Adrenal gland (tissue), 12 donors: ENCODE results near the gene OR4M1. TPM values are rescaled to one million over a fixed set of nuclear protein-coding genes. Genes with fewer than 3 reads are reported as not detected.
"Not testable (repeated sequence)": the region's sequence is repeated elsewhere in the genome, so short reads cannot be mapped to it uniquely, and the experiment has no call there.

Source experiments
- DNase-seq, 7 donors: peaks; one replicate each; pipeline ENCODE4 v3.0.0-alpha.2; 2019 to 2020
- H3K27ac ChIP-seq, 5 donors: fragments of 200-600 bp; sonication (generic) in 4 of 5; 1 replicate in 3 of 5; 2 replicates in 2 of 5; pipeline versions ENCODE4 v1.5.1 to v1.8.0; 2016 to 2020; ENCODE audit warnings: mild to moderate bottlenecking in 1 of 5
- H3K27me3 ChIP-seq: fragments of 200-600 bp; 2 replicates; pipeline ENCODE4 v1.8.0; 2021
- H3K36me3 ChIP-seq, 2 donors: fragments of 200-600 bp; replicated peaks in 1 of 2; 1 replicate in 1 of 2; 2 replicates in 1 of 2; pipeline versions ENCODE4 v1.5.1 to v1.8.0; 2018 to 2022
- H3K4me1 ChIP-seq, 2 donors: fragments of 200-600 bp; replicated peaks in 1 of 2; 1 replicate in 1 of 2; 2 replicates in 1 of 2; pipeline versions ENCODE4 v1.5.1 to v1.8.0; 2018 to 2021
- H3K4me3 ChIP-seq, 4 donors: fragments of 200-600 bp; sonication (generic) in 3 of 4; one replicate each; pipeline ENCODE4 v1.5.1; 2016 to 2018
- H3K9me3 ChIP-seq, 3 donors: fragments of 200-600 bp; sonication (generic) in 1 of 3; replicated peaks in 1 of 3; 1 replicate in 2 of 3; 2 replicates in 1 of 3; pipeline versions ENCODE4 v1.5.1 to v1.8.0; 2016 to 2021
- POLR2A ChIP-seq, 2 donors: fragments of 450-650 bp; IDR thresholded peaks; one replicate each; pipeline ENCODE4 v1.6.1; 2017; ENCODE audit warnings: antibody characterized with exemption in 2 of 2, mild to moderate bottlenecking in 2 of 2, moderate library complexity in 1 of 2
- WGBS, 4 donors: extraction: QIAGEN DNeasy Blood & Tissue Kit in 2 of 4; methylation state at CpG; one replicate each; pipeline versions ENCODE4 v1.1.5 to v1.1.7; 2013 to 2017; 5-methylcytosine and 5-hydroxymethylcytosine counted together
- intact Hi-C, 2 donors: fragments of 100-400 bp; cut with DNase I; formaldehyde crosslinking; loops; one replicate each; pipeline versions ENCODE4 v1.14.1 to v1.15.0; 2022 to 2023
- polyA plus RNA-seq, 3 donors: library from polyadenylated mRNA; stranded (reverse); fragments of 200-250 nt in 2 of 3; fragments of 350-450 nt in 1 of 3; fragmentation: Illumina TruSeq in 1 of 3; extraction: RNeasy Lipid Tissue Mini Kit (QIAGEN cat#74804) in 1 of 3; gene quantifications; one replicate each; pipeline ENCODE4 v1.2.3, GENCODE V29; 2013 to 2014
- total RNA-seq, 9 donors: library from RNA; depleted of rRNA in 4 of 9; stranded (reverse); fragments of >200 nt in 4 of 9; fragments of 120-200 nt in 1 of 9; fragmentation: NEBNext Ultra II Directional in 1 of 9; extraction: Animal tissue kit (Norgen Biotek cat#: 25700) in 1 of 9; gene quantifications; one replicate each; pipeline versions ENCODE4 v1.1.0 to v1.2.4, GENCODE V29; 2013 to 2023
- TF ChIP-seq, protein P1 (sequence below), 6 experiments: fragments of 450-650 bp in 4 of 6; fragments of 200-600 bp in 2 of 6; sonication (generic) in 1 of 6; IDR thresholded peaks; 1 replicate in 5 of 6; 2 replicates in 1 of 6; pipeline versions ENCODE4 v1.5.1 to v1.8.0; 2016 to 2021; ENCODE audit warnings: antibody characterized with exemption in 6 of 6, mild to moderate bottlenecking in 2 of 6, moderate library complexity in 1 of 6
- donor health status: healthy with polysubstance abuse.
- donor health status: Bipolar disorder and iron deficiency.
- donor health status: DM: yes; HTN: yes; CAD: no.
- donor health status: DM: no; HTN: no; CAD: no.
- donor health status: DM: no; HTN: no; CAD: no.
- donor health status: DM: yes; HTN: yes; CAD: no.

Gene OR4M1
- total and polyA plus RNA-seq, 12 donors, result not detected

GRCh38 chr14:19821016-19821415, 47.7 kb downstream of the OR4M1 start:
- H3K27ac ChIP-seq, H3K36me3 ChIP-seq, H3K4me3 ChIP-seq, H3K27me3 ChIP-seq, H3K4me1 ChIP-seq, intact Hi-C loops, H3K9me3 ChIP-seq, DNase-seq: not testable (repeated sequence)
- 50 to 68% (median 61%) methylated on average over 2 to 6 of the region's 6 CpGs for WGBS, 4 donors

DNA sequence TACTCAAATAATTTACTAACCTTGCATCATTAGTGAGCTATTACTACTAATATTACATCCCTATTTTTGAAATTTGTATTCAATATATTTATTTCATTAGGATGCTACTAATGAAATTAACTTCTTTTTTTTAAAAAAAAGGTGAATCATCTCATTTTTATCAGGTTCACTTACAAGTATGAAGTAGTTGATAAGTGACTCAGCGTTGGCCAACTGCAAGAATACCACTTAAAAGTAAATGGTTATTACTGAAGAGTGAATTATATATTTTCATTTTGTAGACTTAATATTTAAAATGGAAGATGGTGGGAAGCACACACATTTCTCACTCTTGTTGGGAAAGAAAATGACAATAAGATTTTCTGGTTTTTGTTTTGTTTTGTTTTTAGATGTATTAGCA, 49.9 kb downstream of the OR4M1 start:
- Histone ChIP-seq H3K4me3 (no peak overlapping the region), H3K9me3 (no peaks in the 10 kb centered on the region), H3K4me1 (no peaks in the 10 kb centered on the region), H3K36me3 (no peaks in the 10 kb centered on the region), H3K27ac (no peak overlapping the region), H3K27me3 (no peaks in the 10 kb centered on the region)
- DNase-seq, result no peak
- 33 to 60% (median 48%) methylated on average over 1 of the region's 1 CpG for WGBS, 4 donors
- no peak for TF ChIP-seq POLR2A (IDR thresholded peaks at IDR 0.05)
- TF ChIP-seq, protein P1, sequence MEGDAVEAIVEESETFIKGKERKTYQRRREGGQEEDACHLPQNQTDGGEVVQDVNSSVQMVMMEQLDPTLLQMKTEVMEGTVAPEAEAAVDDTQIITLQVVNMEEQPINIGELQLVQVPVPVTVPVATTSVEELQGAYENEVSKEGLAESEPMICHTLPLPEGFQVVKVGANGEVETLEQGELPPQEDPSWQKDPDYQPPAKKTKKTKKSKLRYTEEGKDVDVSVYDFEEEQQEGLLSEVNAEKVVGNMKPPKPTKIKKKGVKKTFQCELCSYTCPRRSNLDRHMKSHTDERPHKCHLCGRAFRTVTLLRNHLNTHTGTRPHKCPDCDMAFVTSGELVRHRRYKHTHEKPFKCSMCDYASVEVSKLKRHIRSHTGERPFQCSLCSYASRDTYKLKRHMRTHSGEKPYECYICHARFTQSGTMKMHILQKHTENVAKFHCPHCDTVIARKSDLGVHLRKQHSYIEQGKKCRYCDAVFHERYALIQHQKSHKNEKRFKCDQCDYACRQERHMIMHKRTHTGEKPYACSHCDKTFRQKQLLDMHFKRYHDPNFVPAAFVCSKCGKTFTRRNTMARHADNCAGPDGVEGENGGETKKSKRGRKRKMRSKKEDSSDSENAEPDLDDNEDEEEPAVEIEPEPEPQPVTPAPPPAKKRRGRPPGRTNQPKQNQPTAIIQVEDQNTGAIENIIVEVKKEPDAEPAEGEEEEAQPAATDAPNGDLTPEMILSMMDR (IDR thresholded peaks at IDR 0.05), result no peak
- intact Hi-C loops, result no loop called here

- intact Hi-C loops, result no loop called here
- no peaks in the 10 kb centered on the region for H3K9me3 ChIP-seq
- no peaks in the 10 kb centered on the region for H3K4me1 ChIP-seq
- no peak overlapping the region for H3K4me3 ChIP-seq
- WGBS, 4 donors, result 12 to 27% (median 23%) methylated on average over 1 of the region's 1 CpG
- H3K27ac ChIP-seq, result no peak overlapping the region
- no peak for DNase-seq
- no peaks in the 10 kb centered on the region for H3K36me3 ChIP-seq
- no peaks in the 10 kb centered on the region for H3K27me3 ChIP-seq
- no peak for TF ChIP-seq POLR2A (IDR thresholded peaks at IDR 0.05)
- TF ChIP-seq, protein P1 (IDR thresholded peaks at IDR 0.05), result no peak
Measured at GRCh38 chr14:19823765-19824164, 50.5 kb downstream of the OR4M1 start.

DNA sequence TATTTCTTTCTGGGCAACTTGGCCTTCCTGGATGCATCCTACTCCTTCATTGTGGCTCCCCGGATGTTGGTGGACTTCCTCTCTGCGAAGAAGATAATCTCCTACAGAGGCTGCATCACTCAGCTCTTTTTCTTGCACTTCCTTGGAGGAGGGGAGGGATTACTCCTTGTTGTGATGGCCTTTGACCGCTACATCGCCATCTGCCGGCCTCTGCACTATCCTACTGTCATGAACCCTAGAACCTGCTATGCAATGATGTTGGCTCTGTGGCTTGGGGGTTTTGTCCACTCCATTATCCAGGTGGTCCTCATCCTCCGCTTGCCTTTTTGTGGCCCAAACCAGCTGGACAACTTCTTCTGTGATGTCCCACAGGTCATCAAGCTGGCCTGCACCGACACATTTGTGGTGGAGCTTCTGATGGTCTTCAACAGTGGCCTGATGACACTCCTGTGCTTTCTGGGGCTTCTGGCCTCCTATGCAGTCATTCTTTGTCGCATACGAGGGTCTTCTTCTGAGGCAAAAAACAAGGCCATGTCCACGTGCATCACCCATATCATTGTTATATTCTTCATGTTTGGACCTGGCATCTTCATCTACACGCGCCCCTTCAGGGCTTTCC, 54.4 kb downstream of the OR4M1 start:
- H3K4me1 ChIP-seq, H3K27me3 ChIP-seq, H3K36me3 ChIP-seq, H3K4me3 ChIP-seq, DNase-seq, H3K9me3 ChIP-seq, H3K27ac ChIP-seq, intact Hi-C loops: not testable (repeated sequence)
- 50 to 61% (median 55%) methylated on average over 11 to 12 of the region's 12 CpGs for WGBS, 4 donors

- no peak overlapping the region for H3K4me3 ChIP-seq
- WGBS, 4 donors, result 61 to 78% (median 68%) methylated on average over 2 of the region's 2 CpGs
- TF ChIP-seq, protein P1 (IDR thresholded peaks at IDR 0.05), result no peak
- TF ChIP-seq POLR2A (IDR thresholded peaks at IDR 0.05), result no peak
- no peaks in the 10 kb centered on the region for H3K9me3 ChIP-seq
- intact Hi-C loops, result no loop called here
- no peak for DNase-seq
- H3K4me1 ChIP-seq, result no peaks in the 10 kb centered on the region
- H3K36me3 ChIP-seq, result no peaks in the 10 kb centered on the region
- no peak overlapping the region for H3K27ac ChIP-seq
- H3K27me3 ChIP-seq, result no peaks in the 10 kb centered on the region
Measured at GRCh38 chr14:19828314-19828713, 55.0 kb downstream of the OR4M1 start.

Other genes with a start within 250 kb of the OR4M1 start
- gene OR11H2, start 59.6 kb upstream of the OR4M1 start, total RNA-seq, result not detected
- not detected for gene OR11H2, start 59.6 kb upstream of the OR4M1 start, polyA plus RNA-seq
- not detected for gene OR4Q3, start 29.9 kb upstream of the OR4M1 start, total RNA-seq
- not detected for gene OR4Q3, start 29.9 kb upstream of the OR4M1 start, polyA plus RNA-seq
- gene OR4N2, start 30.3 kb downstream of the OR4M1 start, total RNA-seq, result not detected
- gene OR4N2, start 30.3 kb downstream of the OR4M1 start, polyA plus RNA-seq, result not detected
- gene OR4K2, start 101.6 kb downstream of the OR4M1 start, total RNA-seq, result not detected
- gene OR4K2, start 101.6 kb downstream of the OR4M1 start, polyA plus RNA-seq, result not detected
- gene OR4K5, start 147.1 kb downstream of the OR4M1 start, total RNA-seq, result not detected
- gene OR4K5, start 147.1 kb downstream of the OR4M1 start, polyA plus RNA-seq, result not detected
- not detected for gene OR4K1, start 157.4 kb downstream of the OR4M1 start, total RNA-seq
- not detected for gene OR4K1, start 157.4 kb downstream of the OR4M1 start, polyA plus RNA-seq
- not detected for gene OR4K15, start 202.1 kb downstream of the OR4M1 start, total RNA-seq
- gene OR4K15, start 202.1 kb downstream of the OR4M1 start, polyA plus RNA-seq, result not detected
- gene OR4Q2, start 228.7 kb downstream of the OR4M1 start, total RNA-seq, result not detected
- gene OR4Q2, start 228.7 kb downstream of the OR4M1 start, polyA plus RNA-seq, result not detected
- gene OR4K14, start 245.8 kb downstream of the OR4M1 start, total RNA-seq, result not detected
- gene OR4K14, start 245.8 kb downstream of the OR4M1 start, polyA plus RNA-seq, result not detected